ENCODE data around the gene SEMA3A. TPM values are rescaled to one million over a fixed set of nuclear protein-coding genes. Genes with fewer than 3 reads are reported as not detected.
"Not testable (repeated sequence)": the region's sequence is repeated elsewhere in the genome, so short reads cannot be mapped to it uniquely, and the experiment has no call there.

The SEMA3A gene
- 52.0 TPM for polyA plus RNA-seq (2013, experiment 1 of 4)
- 81.6 TPM for polyA plus RNA-seq (2013, experiment 2 of 4)
- polyA plus RNA-seq (2013, experiment 3 of 4), result 46.8 TPM
- 51.8 TPM for polyA plus RNA-seq (2013, experiment 4 of 4)

DNA sequence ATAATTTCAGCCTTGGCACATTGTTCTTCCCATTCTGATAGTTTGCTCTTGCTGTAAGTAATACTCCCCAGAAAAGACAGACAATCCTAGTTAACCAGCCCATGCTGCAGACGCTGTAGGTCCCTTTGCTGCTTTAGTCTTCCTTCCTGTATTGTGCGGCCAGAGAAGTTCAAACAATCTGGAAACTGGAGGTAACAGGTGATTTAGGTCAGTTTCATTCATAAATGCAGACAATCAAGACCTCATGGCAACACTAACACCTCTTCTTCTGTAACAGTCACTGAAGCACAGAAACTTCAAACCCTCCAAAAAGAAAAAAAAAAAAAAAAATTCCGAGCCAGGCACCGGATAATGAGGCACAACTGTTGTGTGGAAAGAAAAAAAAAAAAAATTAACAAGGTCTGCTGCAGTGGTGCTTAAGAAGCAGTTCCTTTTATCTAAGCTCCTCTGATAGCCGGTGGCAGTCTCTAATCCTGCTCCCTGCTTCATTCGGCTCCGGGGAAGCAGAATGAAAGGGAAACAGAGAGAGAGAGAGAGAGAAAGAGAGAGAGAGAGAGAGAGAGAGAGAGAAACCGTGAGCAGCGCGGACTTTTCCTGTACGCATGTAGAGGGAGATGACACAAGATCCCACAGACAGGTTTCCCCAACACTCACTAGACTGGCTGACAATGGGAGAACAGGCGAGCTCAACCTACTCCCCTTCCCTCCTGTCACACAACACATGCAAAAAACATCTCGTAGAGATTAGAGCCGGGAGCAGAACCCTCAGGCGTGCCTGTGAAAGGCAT, at the start of gene SEMA3A:
SEMA3A (minus strand) TSS at position 306 of the 788 bp plus-strand sequence; CDS start at position 103, 203 bp downstream.
- no peaks in the 10 kb centered on the region for H3K36me3 ChIP-seq (ENCODE audit: control insufficient read depth, insufficient read depth, low read length)
- H3K4me3 ChIP-seq (ENCODE audit: insufficient read depth, low read depth, low read length), result peak within 1 kb of the TSS; percentile 74
- 1% methylated on average over 14 to 15 of the region's 15 CpGs for WGBS, 2 experiments
- H3K4me1 ChIP-seq (ENCODE audit: control insufficient read depth, insufficient read depth, low read length), result peaks cover 16% of the 10 kb centered on the region
- no peaks in the 10 kb centered on the region for H3K9me3 ChIP-seq (ENCODE audit: control insufficient read depth, low read length)
- H3K27ac ChIP-seq (ENCODE audit: insufficient read depth, low read depth, low read length, poor library complexity, severe bottlenecking), result peak within 1 kb of the TSS; percentile 83
- no peaks in the 10 kb centered on the region for H3K27me3 ChIP-seq (ENCODE audit: control insufficient read depth, insufficient read depth, low read length, poor library complexity, severe bottlenecking)

- H3K27me3 ChIP-seq (ENCODE audit: control insufficient read depth, insufficient read depth, low read length, poor library complexity, severe bottlenecking); H3K4me1 ChIP-seq (ENCODE audit: control insufficient read depth, insufficient read depth, low read length); H3K27ac ChIP-seq (ENCODE audit: insufficient read depth, low read depth, low read length, poor library complexity, severe bottlenecking); H3K9me3 ChIP-seq (ENCODE audit: control insufficient read depth, low read length); H3K36me3 ChIP-seq (ENCODE audit: control insufficient read depth, insufficient read depth, low read length); H3K4me3 ChIP-seq (ENCODE audit: insufficient read depth, low read depth, low read length): not testable (repeated sequence)
- 94 to 95% methylated on average over 5 to 6 of the region's 6 CpGs for WGBS, 2 experiments
Measured at GRCh38 chr7:84243037-84243436, 48.4 kb upstream of the SEMA3A start.

DNA sequence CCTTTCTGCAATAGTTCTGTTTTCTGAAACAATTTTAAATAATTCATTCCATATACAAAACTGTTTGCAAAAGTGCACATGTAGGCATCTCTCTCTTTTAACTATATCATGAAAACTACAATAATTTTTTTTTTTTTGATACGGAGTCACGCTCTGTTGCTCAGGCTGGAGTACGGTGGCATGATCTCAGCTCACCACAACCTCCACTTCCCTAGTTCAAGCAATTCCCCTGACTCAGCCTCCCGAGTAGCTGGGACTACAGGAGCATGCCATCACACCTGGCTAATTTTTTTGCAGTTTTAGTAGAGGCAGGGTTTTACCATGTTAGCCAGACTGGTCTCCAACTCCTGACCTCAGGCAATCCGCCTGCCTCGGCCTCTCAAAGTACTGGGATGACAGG, 44.0 kb upstream of the SEMA3A start:
- WGBS, 2 experiments, result 92 to 95% methylated on average over 6 of the region's 6 CpGs
- Histone ChIP-seq H3K4me1 (ENCODE audit: control insufficient read depth, insufficient read depth, low read length) (no peaks in the 10 kb centered on the region), H3K36me3 (ENCODE audit: control insufficient read depth, insufficient read depth, low read length) (no peaks in the 10 kb centered on the region), H3K4me3 (ENCODE audit: insufficient read depth, low read depth, low read length) (no peak overlapping the region), H3K27ac (ENCODE audit: insufficient read depth, low read depth, low read length, poor library complexity, severe bottlenecking) (no peak overlapping the region), H3K27me3 (ENCODE audit: control insufficient read depth, insufficient read depth, low read length, poor library complexity, severe bottlenecking) (no peaks in the 10 kb centered on the region), H3K9me3 (ENCODE audit: control insufficient read depth, low read length) (no peaks in the 10 kb centered on the region)

DNA sequence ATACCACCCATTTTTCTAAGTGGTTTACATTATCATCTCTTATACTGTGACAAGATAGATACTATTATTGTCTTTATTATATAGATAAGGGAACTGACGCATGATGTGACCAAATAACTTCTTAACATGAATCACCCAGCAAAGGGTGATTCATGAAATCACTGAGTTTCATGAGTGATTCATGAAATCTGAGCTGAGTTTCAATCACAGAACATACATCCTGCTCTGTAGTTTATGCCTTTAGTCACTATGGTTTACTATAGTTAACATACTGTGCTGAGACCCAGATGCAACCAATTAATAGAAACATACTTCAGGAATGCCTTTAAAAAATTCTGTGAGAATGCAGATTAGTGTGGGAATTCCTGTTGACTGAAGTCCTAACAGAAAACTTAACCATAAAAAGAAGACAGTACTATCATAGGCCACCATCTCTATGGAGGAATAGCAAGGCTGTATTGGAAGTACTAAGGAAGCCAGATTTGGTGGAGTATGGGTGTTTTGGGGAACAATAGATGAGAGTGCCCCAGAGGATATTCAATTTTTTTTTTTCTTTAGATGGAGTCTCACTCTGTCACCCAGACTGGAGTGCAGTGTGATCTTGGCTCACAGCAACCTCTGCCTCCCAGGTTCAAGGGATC, 43.1 kb upstream of the SEMA3A start:
- Histone ChIP-seq H3K27ac (ENCODE audit: insufficient read depth, low read depth, low read length, poor library complexity, severe bottlenecking) (no peak overlapping the region), H3K36me3 (ENCODE audit: control insufficient read depth, insufficient read depth, low read length) (no peaks in the 10 kb centered on the region), H3K4me1 (ENCODE audit: control insufficient read depth, insufficient read depth, low read length) (no peaks in the 10 kb centered on the region), H3K27me3 (ENCODE audit: control insufficient read depth, insufficient read depth, low read length, poor library complexity, severe bottlenecking) (no peaks in the 10 kb centered on the region), H3K4me3 (ENCODE audit: insufficient read depth, low read depth, low read length) (no peak overlapping the region), H3K9me3 (ENCODE audit: control insufficient read depth, low read length) (no peaks in the 10 kb centered on the region)
- WGBS, 2 experiments, result 100% methylated on average over 1 of the region's 1 CpG; no CpG with 5 or more reads in 1 of the 2 experiments

DNA sequence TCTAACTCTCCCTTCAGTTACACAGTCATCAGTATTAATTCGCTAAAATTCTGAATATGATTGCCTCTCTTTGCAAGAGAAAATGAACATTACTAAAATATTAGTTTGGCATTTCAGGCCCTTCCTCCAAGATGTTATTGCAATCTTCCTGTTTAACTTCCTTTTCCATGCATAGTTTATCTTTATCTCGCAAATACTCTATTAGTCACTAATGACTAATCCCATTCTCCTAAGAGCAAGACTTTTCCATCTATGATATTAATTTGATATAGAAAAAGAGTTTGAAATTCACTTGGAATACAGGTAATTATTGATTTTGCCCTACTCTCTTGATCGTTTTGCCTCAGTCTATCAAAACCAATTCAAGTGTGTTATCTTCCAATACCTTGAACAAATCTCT, 41.8 kb upstream of the SEMA3A start:
- Histone ChIP-seq H3K27ac (ENCODE audit: insufficient read depth, low read depth, low read length, poor library complexity, severe bottlenecking) (no peak overlapping the region), H3K4me1 (ENCODE audit: control insufficient read depth, insufficient read depth, low read length) (no peaks in the 10 kb centered on the region), H3K36me3 (ENCODE audit: control insufficient read depth, insufficient read depth, low read length) (no peaks in the 10 kb centered on the region), H3K27me3 (ENCODE audit: control insufficient read depth, insufficient read depth, low read length, poor library complexity, severe bottlenecking) (no peaks in the 10 kb centered on the region), H3K4me3 (ENCODE audit: insufficient read depth, low read depth, low read length) (no peak overlapping the region), H3K9me3 (ENCODE audit: control insufficient read depth, low read length) (no peaks in the 10 kb centered on the region)
- WGBS, 2 experiments, result 96 to 97% methylated on average over 3 of the region's 3 CpGs

- 90 to 92% methylated on average over 1 of the region's 1 CpG for WGBS, 2 experiments
- no peaks in the 10 kb centered on the region for H3K27me3 ChIP-seq (ENCODE audit: control insufficient read depth, insufficient read depth, low read length, poor library complexity, severe bottlenecking)
- H3K4me1 ChIP-seq (ENCODE audit: control insufficient read depth, insufficient read depth, low read length), result peaks cover 6% of the 10 kb centered on the region
- H3K4me3 ChIP-seq (ENCODE audit: insufficient read depth, low read depth, low read length), result no peak overlapping the region
- H3K27ac ChIP-seq (ENCODE audit: insufficient read depth, low read depth, low read length, poor library complexity, severe bottlenecking), result no peak overlapping the region
- no peaks in the 10 kb centered on the region for H3K36me3 ChIP-seq (ENCODE audit: control insufficient read depth, insufficient read depth, low read length)
- H3K9me3 ChIP-seq (ENCODE audit: control insufficient read depth, low read length), result no peaks in the 10 kb centered on the region
Measured at GRCh38 chr7:84232646-84233045, 38.1 kb upstream of the SEMA3A start.

- Histone ChIP-seq H3K9me3 (ENCODE audit: control insufficient read depth, low read length) (no peaks in the 10 kb centered on the region), H3K4me1 (ENCODE audit: control insufficient read depth, insufficient read depth, low read length) (peaks cover 9% of the 10 kb centered on the region), H3K27ac (ENCODE audit: insufficient read depth, low read depth, low read length, poor library complexity, severe bottlenecking) (no peak overlapping the region), H3K4me3 (ENCODE audit: insufficient read depth, low read depth, low read length) (no peak overlapping the region), H3K27me3 (ENCODE audit: control insufficient read depth, insufficient read depth, low read length, poor library complexity, severe bottlenecking) (no peaks in the 10 kb centered on the region), H3K36me3 (ENCODE audit: control insufficient read depth, insufficient read depth, low read length) (no peaks in the 10 kb centered on the region)
Measured at GRCh38 chr7:84231157-84231556, 36.6 kb upstream of the SEMA3A start.

GRCh38 chr7:84230491-84230890, 35.9 kb upstream of the SEMA3A start:
- H3K9me3 ChIP-seq (ENCODE audit: control insufficient read depth, low read length), result no peaks in the 10 kb centered on the region
- peaks cover 9% of the 10 kb centered on the region for H3K4me1 ChIP-seq (ENCODE audit: control insufficient read depth, insufficient read depth, low read length)
- no peak overlapping the region for H3K4me3 ChIP-seq (ENCODE audit: insufficient read depth, low read depth, low read length)
- WGBS, 2 experiments, result 93 to 95% methylated on average over 3 of the region's 3 CpGs
- H3K36me3 ChIP-seq (ENCODE audit: control insufficient read depth, insufficient read depth, low read length), result no peaks in the 10 kb centered on the region
- no peaks in the 10 kb centered on the region for H3K27me3 ChIP-seq (ENCODE audit: control insufficient read depth, insufficient read depth, low read length, poor library complexity, severe bottlenecking)
- no peak overlapping the region for H3K27ac ChIP-seq (ENCODE audit: insufficient read depth, low read depth, low read length, poor library complexity, severe bottlenecking)

DNA sequence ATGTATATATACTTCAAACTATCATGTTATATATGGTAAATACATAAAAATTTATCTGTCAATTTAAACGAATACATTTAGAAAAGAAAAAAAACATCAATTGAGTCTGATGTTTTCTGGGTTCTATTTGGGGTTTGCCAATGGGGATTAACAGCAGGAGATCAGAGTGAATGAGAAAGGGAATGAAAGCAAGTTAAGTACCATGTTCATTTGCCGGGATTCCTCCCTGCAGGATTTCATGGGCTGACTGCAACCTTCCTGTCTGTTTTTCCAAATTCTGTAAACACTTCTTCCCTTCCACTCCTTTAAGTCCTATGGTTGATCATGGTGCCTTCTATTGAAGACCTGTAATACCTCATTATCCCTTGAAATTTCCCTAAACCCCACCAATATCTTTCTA, 33.9 kb upstream of the SEMA3A start:
- 0 to 3% methylated on average over 1 of the region's 2 CpGs for WGBS, 2 experiments
- Histone ChIP-seq H3K27ac (ENCODE audit: insufficient read depth, low read depth, low read length, poor library complexity, severe bottlenecking) (no peak overlapping the region), H3K4me3 (ENCODE audit: insufficient read depth, low read depth, low read length) (no peak overlapping the region)

DNA sequence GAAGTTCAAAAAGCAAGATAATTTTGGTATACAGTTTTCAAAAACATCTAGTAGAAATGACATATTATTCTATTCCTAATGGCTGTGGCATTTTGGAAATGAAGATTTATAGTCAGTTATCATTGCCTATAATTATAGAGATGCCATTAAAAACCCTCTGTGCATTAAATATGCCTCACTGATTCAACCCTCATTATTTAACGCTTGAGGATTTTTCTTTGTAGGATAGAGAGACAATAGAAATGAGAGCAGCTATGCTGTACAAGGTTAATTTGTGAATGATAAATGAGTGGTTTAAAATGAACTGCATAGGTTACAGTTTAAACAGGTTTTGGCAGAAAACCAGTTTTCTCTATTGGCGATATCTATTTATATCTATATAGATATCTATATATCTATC, 32.2 kb upstream of the SEMA3A start:
- Histone ChIP-seq H3K9me3 (ENCODE audit: control insufficient read depth, low read length) (no peaks in the 10 kb centered on the region), H3K27ac (ENCODE audit: insufficient read depth, low read depth, low read length, poor library complexity, severe bottlenecking) (no peak overlapping the region), H3K4me1 (ENCODE audit: control insufficient read depth, insufficient read depth, low read length) (peaks cover 9% of the 10 kb centered on the region), H3K36me3 (ENCODE audit: control insufficient read depth, insufficient read depth, low read length) (no peaks in the 10 kb centered on the region), H3K4me3 (ENCODE audit: insufficient read depth, low read depth, low read length) (no peak overlapping the region), H3K27me3 (ENCODE audit: control insufficient read depth, insufficient read depth, low read length, poor library complexity, severe bottlenecking) (no peaks in the 10 kb centered on the region)
- 73 to 100% methylated on average over 1 of the region's 2 CpGs for WGBS, 2 experiments

More for the DNA sequence above, 33.9 kb upstream of the SEMA3A start:
- Histone ChIP-seq H3K36me3 (ENCODE audit: control insufficient read depth, insufficient read depth, low read length) (no peaks in the 10 kb centered on the region), H3K9me3 (ENCODE audit: control insufficient read depth, low read length) (no peaks in the 10 kb centered on the region), H3K27me3 (ENCODE audit: control insufficient read depth, insufficient read depth, low read length, poor library complexity, severe bottlenecking) (no peaks in the 10 kb centered on the region), H3K4me1 (ENCODE audit: control insufficient read depth, insufficient read depth, low read length) (peaks cover 9% of the 10 kb centered on the region)
